ENCODE measurements around the gene CRIM1. TPM values are rescaled to one million over a fixed set of nuclear protein-coding genes. Genes with fewer than 3 reads are reported as not detected.

CRIM1 gene
- total RNA-seq, 1 donor from 2014 or later: 61.8 TPM

DNA sequence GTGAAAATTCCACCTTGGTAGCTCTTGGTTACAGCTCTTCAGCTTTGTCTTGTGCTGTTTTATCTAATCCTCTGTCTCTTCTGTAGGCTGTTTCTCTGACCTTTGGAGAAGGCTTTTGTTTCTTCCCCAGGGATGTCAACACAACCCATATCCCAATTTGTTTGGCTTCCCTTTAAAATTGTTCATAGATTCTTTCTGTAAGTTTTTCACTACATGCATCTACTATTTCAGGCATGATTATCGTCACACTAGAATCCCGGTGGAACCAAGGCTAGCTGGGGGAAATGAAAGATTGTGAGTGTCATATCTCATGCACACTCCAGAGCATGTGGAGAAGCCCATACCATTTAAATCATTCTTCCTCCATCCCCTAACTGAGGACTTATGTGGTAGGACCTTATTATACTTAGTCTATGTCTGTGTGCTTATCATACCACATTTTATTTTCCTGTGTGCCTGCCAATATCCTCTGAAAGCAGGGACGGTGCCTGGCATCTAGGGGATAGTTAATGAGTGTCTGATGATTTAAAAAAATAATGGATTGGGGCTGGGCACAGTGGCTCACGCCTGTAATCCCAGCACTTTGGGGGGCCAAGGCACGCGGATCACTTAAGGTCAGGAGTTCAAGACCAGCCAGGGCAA, 59.9 kb downstream of the CRIM1 start:
- peaks cover 43% of the 10 kb centered on the region for H3K4me1 Mint-ChIP-seq

GRCh38 chr2:36416370-36417165, 61.0 kb downstream of the CRIM1 start:
- no peak for TF ChIP-seq CTCF (IDR thresholded peaks at IDR 0.05; ENCODE audit: unreplicated experiment)
- no peaks in the 10 kb centered on the region for H3K27me3 Mint-ChIP-seq (ENCODE audit: low read depth)
- peaks cover 46% of the 10 kb centered on the region for H3K4me1 Mint-ChIP-seq
- no peaks in the 10 kb centered on the region for H3K36me3 Mint-ChIP-seq
- peak overlapping the region; percentile 49 for H3K27ac Mint-ChIP-seq
- H3K4me3 Mint-ChIP-seq: no peak overlapping the region
- no peak for DNase-seq (ENCODE audit: low spot score in 2 of 2, unreplicated experiment in 2 of 2)
- no peaks in the 10 kb centered on the region for H3K9me3 Mint-ChIP-seq

More for the DNA sequence above, 59.9 kb downstream of the CRIM1 start:
- no peak for DNase-seq (ENCODE audit: low spot score in 2 of 2, unreplicated experiment in 2 of 2)
- H3K27ac Mint-ChIP-seq: no peak overlapping the region
- H3K36me3 Mint-ChIP-seq: no peaks in the 10 kb centered on the region
- no peaks in the 10 kb centered on the region for H3K9me3 Mint-ChIP-seq
- no peaks in the 10 kb centered on the region for H3K27me3 Mint-ChIP-seq (ENCODE audit: low read depth)
- H3K4me3 Mint-ChIP-seq: no peak overlapping the region
- TF ChIP-seq CTCF (IDR thresholded peaks at IDR 0.05; ENCODE audit: unreplicated experiment): no peak

DNA sequence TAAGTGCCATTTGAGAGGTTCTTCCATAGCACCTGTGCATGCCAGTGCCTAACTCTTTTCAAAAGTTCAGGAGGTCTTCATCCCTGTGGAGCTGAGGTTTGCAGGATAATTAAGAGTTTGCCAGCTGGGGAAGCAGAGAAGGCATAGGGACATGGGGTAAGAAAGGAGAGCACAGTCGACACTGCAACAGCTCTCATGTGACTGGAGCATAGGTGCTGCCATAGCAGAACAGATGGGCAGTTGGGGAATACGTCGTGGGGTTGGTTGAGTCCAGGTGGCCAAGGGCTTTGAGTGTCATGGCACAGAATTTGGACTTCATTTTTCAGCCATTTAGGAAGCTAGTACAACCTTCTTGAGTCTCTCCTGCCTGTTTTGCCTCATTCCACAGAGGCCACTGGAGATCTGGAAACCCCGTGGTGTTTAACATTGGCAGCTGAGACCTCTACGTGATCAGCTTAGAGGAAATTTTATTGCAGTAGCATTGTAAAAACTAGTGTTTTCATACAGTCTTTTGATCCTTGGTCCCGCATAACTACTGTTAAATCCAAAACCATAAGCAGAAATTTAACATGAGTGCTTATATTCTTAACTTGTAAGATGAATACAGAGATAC, 65.1 kb downstream of the CRIM1 start:
- H3K9me3 Mint-ChIP-seq: no peaks in the 10 kb centered on the region
- H3K4me3 Mint-ChIP-seq: no peak overlapping the region
- no peak for TF ChIP-seq CTCF (IDR thresholded peaks at IDR 0.05; ENCODE audit: unreplicated experiment)
- peaks cover 26% of the 10 kb centered on the region for H3K4me1 Mint-ChIP-seq
- H3K27me3 Mint-ChIP-seq (ENCODE audit: low read depth): no peaks in the 10 kb centered on the region
- no peaks in the 10 kb centered on the region for H3K36me3 Mint-ChIP-seq
- no peak for DNase-seq (ENCODE audit: low spot score in 2 of 2, unreplicated experiment in 2 of 2)
- H3K27ac Mint-ChIP-seq: no peak overlapping the region

- no peak for DNase-seq (ENCODE audit: low spot score in 2 of 2, unreplicated experiment in 2 of 2)
- no peaks in the 10 kb centered on the region for H3K9me3 Mint-ChIP-seq
- peaks cover 25% of the 10 kb centered on the region for H3K4me1 Mint-ChIP-seq
- no peaks in the 10 kb centered on the region for H3K27me3 Mint-ChIP-seq (ENCODE audit: low read depth)
- no peak for TF ChIP-seq CTCF (IDR thresholded peaks at IDR 0.05; ENCODE audit: unreplicated experiment)
- H3K27ac Mint-ChIP-seq: peak overlapping the region; percentile 54
- H3K36me3 Mint-ChIP-seq: no peaks in the 10 kb centered on the region
- no peak overlapping the region for H3K4me3 Mint-ChIP-seq
These were observed 65.8 kb downstream of the CRIM1 start for GRCh38 chr2:36421379-36421778.

- H3K9me3 Mint-ChIP-seq: no peaks in the 10 kb centered on the region
- H3K36me3 Mint-ChIP-seq: no peaks in the 10 kb centered on the region
- no peak for TF ChIP-seq CTCF (IDR thresholded peaks at IDR 0.05; ENCODE audit: unreplicated experiment)
- peaks cover 17% of the 10 kb centered on the region for H3K4me1 Mint-ChIP-seq
- H3K4me3 Mint-ChIP-seq: no peak overlapping the region
- DNase-seq (ENCODE audit: low spot score in 2 of 2, unreplicated experiment in 2 of 2): no peak
- H3K27ac Mint-ChIP-seq: no peak overlapping the region
- no peaks in the 10 kb centered on the region for H3K27me3 Mint-ChIP-seq (ENCODE audit: low read depth)
These were observed 67.6 kb downstream of the CRIM1 start for GRCh38 chr2:36423172-36423571.
